ENCODE data around the gene RAB11FIP4.

The RAB11FIP4 gene

GRCh38 chr17:31479062-31479408, 87.6 kb downstream of the RAB11FIP4 start:
- no peak overlapping the region for H3K4me3 ChIP-seq (ENCODE audit: low read depth, low read length)
- TF ChIP-seq CTCF (IDR thresholded peaks at IDR 0.05; ENCODE audit: low read depth, low read length, missing control alignments): no peak
- DNase-seq (ENCODE audit: low read depth): no peak

GRCh38 chr17:31479524-31479923, 88.0 kb downstream of the RAB11FIP4 start:
- TF ChIP-seq CTCF (IDR thresholded peaks at IDR 0.05; ENCODE audit: low read depth, low read length, missing control alignments): no peak
- no peak overlapping the region for H3K4me3 ChIP-seq (ENCODE audit: low read depth, low read length)
- DNase-seq (ENCODE audit: low read depth): no peak

- TF ChIP-seq CTCF (IDR thresholded peaks at IDR 0.05; ENCODE audit: low read depth, low read length, missing control alignments): no peak
- no peak overlapping the region for H3K4me3 ChIP-seq (ENCODE audit: low read depth, low read length)
- no peak for DNase-seq (ENCODE audit: low read depth)
Observed at GRCh38 chr17:31480067-31480466, 88.6 kb downstream of the RAB11FIP4 start.

GRCh38 chr17:31480904-31481782, 89.7 kb downstream of the RAB11FIP4 start:
- no peak for DNase-seq (ENCODE audit: low read depth)
- no peak for TF ChIP-seq CTCF (IDR thresholded peaks at IDR 0.05; ENCODE audit: low read depth, low read length, missing control alignments)

GRCh38 chr17:31481783-31482081, 90.3 kb downstream of the RAB11FIP4 start:
- DNase-seq (ENCODE audit: low read depth): no peak
- TF ChIP-seq CTCF (IDR thresholded peaks at IDR 0.05; ENCODE audit: low read depth, low read length, missing control alignments): no peak
- H3K4me3 ChIP-seq (ENCODE audit: low read depth, low read length): no peak overlapping the region

More at GRCh38 chr17:31480904-31481782, 89.7 kb downstream of the RAB11FIP4 start:
- H3K4me3 ChIP-seq (ENCODE audit: low read depth, low read length): no peak overlapping the region

GRCh38 chr17:31484821-31485220, 93.3 kb downstream of the RAB11FIP4 start:
- DNase-seq (ENCODE audit: low read depth): no peak
- TF ChIP-seq CTCF (IDR thresholded peaks at IDR 0.05; ENCODE audit: low read depth, low read length, missing control alignments): no peak
- H3K4me3 ChIP-seq (ENCODE audit: low read depth, low read length): no peak overlapping the region
